Left ventricle myocardium inferior (tissue), 1 donor: ENCODE results near the gene POP7. TPM values are rescaled to one million over a fixed set of nuclear protein-coding genes. Genes with fewer than 3 reads are reported as not detected.

ENCODE experiments used
- DNase-seq: peaks from one replicate; pipeline ENCODE4 v3.0.0-alpha.2; 2020
- H3K27ac ChIP-seq: fragments of 200-600 bp; replicated peaks from 2 replicates; pipeline ENCODE4 v1.8.0; 2021
- H3K27me3 ChIP-seq: fragments of 200-600 bp; 2 replicates; pipeline ENCODE4 v1.8.0; 2021; ENCODE audit warnings: low read depth
- H3K36me3 ChIP-seq: fragments of 200-600 bp; 2 replicates; pipeline ENCODE4 v1.8.0; 2021
- H3K4me1 ChIP-seq: fragments of 200-600 bp; 2 replicates; pipeline ENCODE4 v1.8.0; 2021
- H3K4me3 ChIP-seq: fragments of 200-600 bp; 2 replicates; pipeline ENCODE4 v1.8.0; 2021; ENCODE audit warnings: mild to moderate bottlenecking, moderate library complexity
- H3K9me3 ChIP-seq: fragments of 200-600 bp; replicated peaks from 2 replicates; pipeline ENCODE4 v1.8.0; 2021
- intact Hi-C: fragments of 100-400 bp; cut with micrococcal nuclease; formaldehyde crosslinking; loops from one replicate; pipeline ENCODE4 v1.11.0; 2022
- total RNA-seq: library from RNA; stranded (reverse); fragmentation: NEBNext Ultra II Directional; extraction: Animal tissue kit (Norgen Biotek cat#: 25700); gene quantifications from one replicate; pipeline ENCODE4 v1.2.1, GENCODE V29; 2021
- TF ChIP-seq, protein P1 (sequence below): fragments of 200-600 bp; IDR thresholded peaks from 2 replicates; pipeline ENCODE4 v1.8.0; 2021; ENCODE audit warnings: antibody characterized with exemption, mild to moderate bottlenecking, borderline replicate concordance
- donor health status: DM: no; HTN: yes; CAD: no; lungs with severe emphysema.

The POP7 gene
- total RNA-seq, 1 donor from 2014 or later = 30.6 TPM

DNA sequence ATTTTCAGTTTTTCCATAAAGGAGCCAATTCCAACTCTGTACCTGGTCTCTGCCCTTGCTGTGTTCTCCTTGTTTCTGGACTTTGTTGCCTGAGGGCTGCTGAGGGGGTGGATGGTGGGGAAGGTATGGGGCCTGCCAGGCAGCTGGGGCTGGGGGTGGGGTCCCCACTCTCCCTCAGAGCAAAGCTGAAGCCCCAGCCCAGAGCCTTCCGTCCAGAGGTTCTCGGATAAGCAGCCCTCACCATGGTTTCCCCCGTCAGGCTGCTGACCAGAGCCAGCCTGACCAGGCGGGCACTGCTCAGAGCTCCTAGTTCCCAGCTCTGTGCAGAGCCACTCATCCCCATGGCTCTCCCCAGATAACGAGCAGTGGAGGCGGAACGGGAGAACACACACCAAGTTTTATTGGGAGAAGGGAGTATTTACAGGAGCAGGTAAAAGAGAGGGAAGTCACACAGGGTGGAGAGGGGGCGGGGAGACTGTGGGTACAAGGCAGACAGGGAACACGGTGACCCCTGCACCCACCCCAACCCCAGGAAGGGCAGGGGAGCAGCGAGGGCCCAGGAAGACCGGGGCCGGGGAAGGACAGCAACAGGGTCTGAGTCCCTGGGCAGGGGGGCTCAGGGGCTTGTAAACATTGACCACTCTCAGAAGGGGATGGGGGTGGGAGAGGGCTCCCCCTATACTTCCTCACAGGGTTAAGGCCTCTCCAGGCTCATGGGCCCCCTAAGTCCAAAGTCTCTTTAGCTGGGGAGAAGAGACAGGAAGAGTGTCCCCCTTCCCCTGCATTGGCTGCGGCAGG lies 26.6 kb upstream of the POP7 start:
- no peaks in the 10 kb centered on the region for H3K27me3 ChIP-seq
- peaks cover 67% of the 10 kb centered on the region for H3K36me3 ChIP-seq
- peak overlapping the region; percentile 61 for H3K27ac ChIP-seq
- peaks cover 65% of the 10 kb centered on the region for H3K4me1 ChIP-seq
- no peak overlapping the region for H3K4me3 ChIP-seq
- TF ChIP-seq, protein P1, sequence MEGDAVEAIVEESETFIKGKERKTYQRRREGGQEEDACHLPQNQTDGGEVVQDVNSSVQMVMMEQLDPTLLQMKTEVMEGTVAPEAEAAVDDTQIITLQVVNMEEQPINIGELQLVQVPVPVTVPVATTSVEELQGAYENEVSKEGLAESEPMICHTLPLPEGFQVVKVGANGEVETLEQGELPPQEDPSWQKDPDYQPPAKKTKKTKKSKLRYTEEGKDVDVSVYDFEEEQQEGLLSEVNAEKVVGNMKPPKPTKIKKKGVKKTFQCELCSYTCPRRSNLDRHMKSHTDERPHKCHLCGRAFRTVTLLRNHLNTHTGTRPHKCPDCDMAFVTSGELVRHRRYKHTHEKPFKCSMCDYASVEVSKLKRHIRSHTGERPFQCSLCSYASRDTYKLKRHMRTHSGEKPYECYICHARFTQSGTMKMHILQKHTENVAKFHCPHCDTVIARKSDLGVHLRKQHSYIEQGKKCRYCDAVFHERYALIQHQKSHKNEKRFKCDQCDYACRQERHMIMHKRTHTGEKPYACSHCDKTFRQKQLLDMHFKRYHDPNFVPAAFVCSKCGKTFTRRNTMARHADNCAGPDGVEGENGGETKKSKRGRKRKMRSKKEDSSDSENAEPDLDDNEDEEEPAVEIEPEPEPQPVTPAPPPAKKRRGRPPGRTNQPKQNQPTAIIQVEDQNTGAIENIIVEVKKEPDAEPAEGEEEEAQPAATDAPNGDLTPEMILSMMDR = no peak
- H3K9me3 ChIP-seq = no peaks in the 10 kb centered on the region
- DNase-seq = no peak
- intact Hi-C loops = no loop called here

DNA sequence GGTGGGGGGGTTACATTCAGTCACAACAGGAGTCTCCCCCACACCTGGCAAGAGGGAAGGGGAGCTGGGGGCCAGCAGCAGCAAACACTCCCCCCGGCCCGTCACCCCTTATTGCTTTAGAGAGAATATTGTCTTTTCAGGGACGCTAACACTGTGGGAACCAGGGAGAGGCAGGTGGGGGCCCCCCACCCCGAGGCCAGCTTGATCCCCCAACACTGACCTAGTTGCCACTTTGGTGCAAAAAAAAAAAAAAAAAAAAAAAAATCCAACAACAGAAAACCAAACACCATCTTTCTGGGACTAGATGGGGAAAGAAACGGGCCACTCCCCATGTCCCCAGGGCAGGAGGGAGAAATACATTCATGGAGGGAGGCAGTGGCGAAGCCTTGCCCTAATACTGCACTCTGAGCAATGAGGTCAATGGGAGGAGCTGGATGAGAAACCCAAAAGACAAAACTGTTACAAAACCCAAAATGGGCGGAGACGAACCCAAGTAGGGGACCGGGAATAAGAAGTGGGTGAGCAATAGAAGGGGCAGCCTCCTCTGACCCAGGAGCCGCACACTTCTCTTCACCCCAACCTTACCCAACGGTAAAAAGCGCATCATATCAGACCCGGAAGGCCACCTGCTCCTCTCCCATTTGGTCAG lies 25.9 kb upstream of the POP7 start:
- Histone ChIP-seq H3K36me3 (peaks cover 75% of the 10 kb centered on the region), H3K27ac (peak overlapping the region; percentile 61), H3K27me3 (no peaks in the 10 kb centered on the region), H3K4me1 (peaks cover 60% of the 10 kb centered on the region), H3K9me3 (no peaks in the 10 kb centered on the region), H3K4me3 (no peak overlapping the region)
- TF ChIP-seq, protein P1 = no peak
- intact Hi-C loops = no loop called here
- DNase-seq = peak; percentile 53

DNA sequence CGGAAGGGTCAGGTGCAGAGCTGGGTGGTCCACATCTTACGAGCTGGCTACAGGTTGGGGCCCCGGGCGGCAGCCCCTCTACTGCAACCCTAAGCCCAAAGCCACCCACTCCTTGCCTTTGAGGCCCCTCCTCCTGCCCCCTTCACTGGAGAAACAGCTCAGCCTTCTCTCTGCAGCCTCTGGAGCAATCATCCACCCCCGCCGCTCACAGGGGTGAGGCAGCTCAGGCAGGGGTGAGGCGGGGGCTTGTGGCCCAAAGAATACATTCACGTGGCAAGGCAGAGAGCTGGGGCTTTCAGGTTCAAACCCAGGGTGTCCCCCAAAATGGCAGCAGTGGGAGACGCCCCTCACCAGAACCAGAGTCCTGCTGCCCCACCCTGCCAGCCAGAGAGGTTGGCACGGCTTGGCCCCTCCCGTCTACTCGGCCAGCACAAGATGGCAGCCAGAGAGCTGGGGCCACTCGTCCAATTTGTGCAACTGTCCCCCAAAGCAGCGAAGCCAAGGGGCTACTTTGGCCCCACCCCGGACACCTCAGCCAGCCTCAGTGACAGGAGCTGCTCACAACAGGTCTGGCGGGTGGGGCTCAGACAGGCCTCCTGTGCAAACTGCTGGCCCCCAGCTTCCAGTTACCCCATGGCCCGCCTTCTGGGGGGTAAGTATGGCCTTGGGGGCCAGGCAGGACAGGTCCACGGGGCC lies 25.2 kb upstream of the POP7 start:
- Histone ChIP-seq H3K27ac (peak overlapping the region; percentile 61), H3K27me3 (no peaks in the 10 kb centered on the region), H3K9me3 (no peaks in the 10 kb centered on the region), H3K36me3 (peaks cover 81% of the 10 kb centered on the region), H3K4me1 (peaks cover 53% of the 10 kb centered on the region), H3K4me3 (no peak overlapping the region)
- intact Hi-C loops = no loop called here
- TF ChIP-seq, protein P1 = no peak
- DNase-seq = peak; percentile 25

DNA sequence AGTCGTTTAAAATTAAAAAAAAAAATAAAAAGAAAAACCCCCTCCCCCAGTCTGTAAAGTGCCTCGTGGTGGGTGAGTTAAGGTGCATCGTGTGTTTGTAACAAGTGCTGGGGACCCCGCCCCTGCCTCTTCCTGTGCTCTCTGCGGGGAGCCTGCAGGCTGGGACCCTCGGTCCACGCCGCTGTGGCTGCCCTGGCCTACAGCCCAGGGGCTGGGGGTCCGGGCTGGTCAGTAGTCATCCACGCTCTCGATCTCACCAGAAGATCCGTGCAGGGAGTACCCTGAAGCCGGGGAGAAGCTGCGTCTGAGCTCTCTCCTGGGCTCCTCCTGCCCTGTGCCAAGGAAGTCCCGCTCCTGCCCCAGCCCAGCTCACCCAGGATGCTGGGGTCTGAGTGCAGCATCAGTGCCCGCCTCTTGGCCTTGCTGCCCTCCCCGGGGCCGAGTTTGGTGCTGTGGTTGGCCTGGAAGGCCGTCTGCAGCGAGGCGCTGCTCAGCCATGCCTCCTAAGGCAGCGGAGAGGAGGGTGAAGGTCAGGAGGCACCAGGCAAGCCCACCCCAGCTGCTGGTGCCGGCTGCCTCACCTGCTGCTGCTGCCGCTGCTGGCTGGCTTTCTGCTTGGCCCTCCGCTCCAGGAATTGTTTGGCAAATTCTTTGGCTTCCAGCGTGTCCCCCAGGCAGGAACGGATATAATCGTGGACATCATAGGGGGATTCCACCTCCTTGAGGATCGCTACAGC lies 24.3 kb upstream of the POP7 start:
- H3K9me3 ChIP-seq = no peaks in the 10 kb centered on the region
- TF ChIP-seq, protein P1 = no peak
- peaks cover 87% of the 10 kb centered on the region for H3K36me3 ChIP-seq
- no peak for DNase-seq
- peaks cover 44% of the 10 kb centered on the region for H3K4me1 ChIP-seq
- peak overlapping the region; percentile 61 for H3K27ac ChIP-seq
- intact Hi-C loops = no loop called here
- no peaks in the 10 kb centered on the region for H3K27me3 ChIP-seq
- H3K4me3 ChIP-seq = no peak overlapping the region

DNA sequence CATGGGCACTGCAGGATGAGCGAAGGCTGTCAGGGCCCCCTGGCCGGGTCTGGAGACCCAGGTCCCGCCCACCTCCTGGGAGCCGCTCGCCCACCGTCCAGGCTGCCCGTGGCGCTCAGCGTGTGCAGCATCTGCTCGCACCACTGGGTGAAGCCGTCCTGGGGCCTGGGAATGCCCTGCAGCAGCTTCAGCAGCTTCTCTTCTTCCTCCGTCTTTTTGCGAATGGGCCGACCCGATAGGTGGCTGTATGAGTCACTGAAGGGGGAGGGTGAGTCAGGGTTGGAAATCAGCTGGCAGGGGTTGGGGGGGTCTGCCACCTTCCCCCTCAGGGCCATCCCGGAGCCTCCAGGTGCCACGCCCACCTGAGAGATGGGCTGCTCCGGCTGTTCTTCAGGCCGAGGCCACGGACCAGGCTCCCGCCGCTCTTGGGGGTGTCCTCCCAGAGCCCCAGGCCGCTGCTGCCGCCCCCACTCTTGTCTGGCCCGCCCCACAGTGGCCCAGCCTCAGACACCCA lies 23.6 kb upstream of the POP7 start:
- Histone ChIP-seq H3K27ac (no peak overlapping the region), H3K36me3 (peaks cover 87% of the 10 kb centered on the region), H3K4me1 (peaks cover 37% of the 10 kb centered on the region), H3K9me3 (no peaks in the 10 kb centered on the region), H3K4me3 (no peak overlapping the region), H3K27me3 (no peaks in the 10 kb centered on the region)
- TF ChIP-seq, protein P1 = no peak
- DNase-seq = no peak
- intact Hi-C loops = no loop called here
